GM19099 (cell line): Measurements from ENCODE around the gene OBSCN.

Experiments
- POLR2A ChIP-seq: IDR thresholded peaks from 3 replicates; pipeline ENCODE4 v1.6.1; 2011; ENCODE audit warnings: low read depth; ENCODE audit not compliant: insufficient read length; ENCODE audit errors: extremely low read depth

OBSCN gene

DNA sequence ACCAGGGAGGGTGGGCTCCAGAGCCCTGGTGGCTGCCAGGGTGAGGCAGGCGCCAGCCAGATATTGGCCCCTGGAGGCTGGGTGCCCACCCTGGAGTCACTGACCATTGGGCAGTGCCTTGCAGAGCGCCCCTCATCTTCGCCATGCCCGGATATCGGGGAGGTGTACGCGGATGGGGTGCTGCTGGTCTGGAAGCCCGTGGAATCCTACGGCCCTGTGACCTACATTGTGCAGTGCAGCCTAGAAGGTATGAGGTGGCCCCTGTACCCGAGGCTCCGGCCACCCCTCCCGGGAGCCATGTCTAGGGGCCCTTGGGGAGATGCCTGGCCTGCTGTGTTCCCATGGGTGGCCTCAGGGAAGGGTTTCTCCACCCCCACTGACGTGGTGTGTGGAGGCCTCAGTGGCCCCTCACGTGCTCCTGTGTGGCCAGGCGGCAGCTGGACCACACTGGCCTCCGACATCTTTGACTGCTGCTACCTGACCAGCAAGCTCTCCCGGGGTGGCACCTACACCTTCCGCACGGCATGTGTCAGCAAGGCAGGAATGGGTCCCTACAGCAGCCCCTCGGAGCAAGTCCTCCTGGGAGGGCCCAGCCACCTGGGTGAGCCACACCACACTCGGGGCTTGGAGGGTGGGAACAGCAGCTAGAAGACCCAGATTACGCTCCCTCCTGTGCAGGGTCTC, 167.9 kb downstream of the OBSCN start:
- no peak for TF ChIP-seq POLR2A

DNA sequence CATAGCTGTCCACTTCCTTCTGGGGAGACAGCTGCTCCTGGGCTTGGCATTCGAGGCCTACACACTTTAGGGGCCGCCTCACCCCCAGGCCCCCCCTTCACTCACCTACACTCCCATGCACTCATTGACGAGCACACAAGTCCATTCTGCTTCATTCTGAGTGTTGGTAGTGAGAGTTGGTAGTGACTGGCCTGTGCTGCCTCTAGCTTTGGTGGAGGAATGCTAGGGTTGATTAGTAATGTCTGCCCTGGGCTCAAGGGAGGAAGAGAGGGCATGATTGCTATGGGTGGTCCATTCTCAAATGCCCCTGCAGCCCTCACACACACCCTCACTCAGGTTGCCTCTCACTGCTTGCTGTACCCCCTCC, 168.4 kb downstream of the OBSCN start:
- no peak for TF ChIP-seq POLR2A

DNA sequence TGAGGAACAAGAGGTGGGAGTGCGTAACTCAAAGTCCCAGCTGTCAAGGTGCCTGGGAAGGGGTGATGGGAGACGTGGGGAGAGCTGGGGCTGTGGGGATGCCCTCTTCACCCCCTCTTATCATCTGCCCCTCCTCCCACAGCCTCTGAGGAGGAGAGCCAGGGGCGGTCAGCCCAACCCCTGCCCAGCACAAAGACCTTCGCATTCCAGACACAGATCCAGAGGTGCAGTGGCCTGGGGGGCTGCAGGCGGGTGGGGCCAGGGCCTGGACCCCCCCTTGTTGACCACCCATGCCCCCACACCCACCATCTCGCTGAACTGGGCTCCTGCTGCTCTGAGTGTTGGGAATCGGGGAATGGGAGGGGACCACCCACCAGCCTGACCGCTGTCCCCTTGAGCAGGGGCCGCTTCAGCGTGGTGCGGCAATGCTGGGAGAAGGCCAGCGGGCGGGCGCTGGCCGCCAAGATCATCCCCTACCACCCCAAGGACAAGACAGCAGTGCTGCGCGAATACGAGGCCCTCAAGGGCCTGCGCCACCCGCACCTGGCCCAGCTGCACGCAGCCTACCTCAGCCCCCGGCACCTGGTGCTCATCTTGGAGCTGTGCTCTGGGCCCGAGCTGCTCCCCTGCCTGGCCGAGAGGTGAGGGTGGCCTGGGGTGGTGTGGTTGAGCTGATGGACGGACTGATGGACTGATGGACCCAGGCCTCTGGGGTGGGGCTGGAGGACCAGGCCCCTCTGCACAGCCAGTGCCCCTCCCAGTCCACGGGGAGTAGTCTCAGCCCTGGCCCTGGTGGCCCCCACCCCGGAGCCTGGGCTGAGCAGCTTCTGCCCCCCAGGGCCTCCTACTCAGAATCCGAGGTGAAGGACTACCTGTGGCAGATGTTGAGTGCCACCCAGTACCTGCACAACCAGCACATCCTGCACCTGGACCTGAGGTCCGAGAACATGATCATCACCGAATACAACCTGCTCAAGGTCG, 169.1 kb downstream of the OBSCN start:
- TF ChIP-seq POLR2A: no peak

GRCh38 chr1:228377664-228378089, 169.8 kb downstream of the OBSCN start:
- TF ChIP-seq POLR2A: no peak

DNA sequence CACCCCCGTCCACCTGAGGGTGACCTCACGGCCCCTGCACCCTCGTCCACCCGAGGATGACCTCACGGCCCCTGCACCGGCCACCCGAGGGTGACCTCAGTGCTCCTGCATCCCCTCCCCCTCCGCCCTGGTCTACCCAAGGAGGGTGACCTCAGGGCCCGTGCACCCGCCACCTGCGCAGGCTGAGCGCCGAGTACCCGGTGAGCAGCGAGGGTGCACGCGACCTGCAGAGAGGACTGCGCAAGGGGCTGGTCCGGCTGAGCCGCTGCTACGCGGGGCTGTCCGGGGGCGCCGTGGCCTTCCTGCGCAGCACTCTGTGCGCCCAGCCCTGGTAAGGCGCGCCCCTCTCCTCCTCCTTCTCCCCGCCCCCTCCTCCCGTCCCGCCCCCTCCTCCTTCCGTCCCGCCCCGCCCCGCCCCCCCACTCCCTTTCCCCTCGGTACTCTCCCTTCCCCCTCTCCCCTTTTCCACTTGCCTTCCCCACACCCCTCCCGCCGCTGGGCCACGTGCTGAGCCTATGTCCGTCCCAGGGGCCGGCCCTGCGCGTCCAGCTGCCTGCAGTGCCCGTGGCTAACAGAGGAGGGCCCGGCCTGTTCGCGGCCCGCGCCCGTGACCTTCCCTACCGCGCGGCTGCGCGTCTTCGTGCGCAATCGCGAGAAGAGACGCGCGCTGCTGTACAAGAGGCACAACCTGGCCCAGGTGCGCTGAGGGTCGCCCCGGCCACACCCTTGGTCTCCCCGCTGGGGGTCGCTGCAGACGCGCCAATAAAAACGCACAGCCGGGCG, 170.4 kb downstream of the OBSCN start:
- no peak for TF ChIP-seq POLR2A

DNA sequence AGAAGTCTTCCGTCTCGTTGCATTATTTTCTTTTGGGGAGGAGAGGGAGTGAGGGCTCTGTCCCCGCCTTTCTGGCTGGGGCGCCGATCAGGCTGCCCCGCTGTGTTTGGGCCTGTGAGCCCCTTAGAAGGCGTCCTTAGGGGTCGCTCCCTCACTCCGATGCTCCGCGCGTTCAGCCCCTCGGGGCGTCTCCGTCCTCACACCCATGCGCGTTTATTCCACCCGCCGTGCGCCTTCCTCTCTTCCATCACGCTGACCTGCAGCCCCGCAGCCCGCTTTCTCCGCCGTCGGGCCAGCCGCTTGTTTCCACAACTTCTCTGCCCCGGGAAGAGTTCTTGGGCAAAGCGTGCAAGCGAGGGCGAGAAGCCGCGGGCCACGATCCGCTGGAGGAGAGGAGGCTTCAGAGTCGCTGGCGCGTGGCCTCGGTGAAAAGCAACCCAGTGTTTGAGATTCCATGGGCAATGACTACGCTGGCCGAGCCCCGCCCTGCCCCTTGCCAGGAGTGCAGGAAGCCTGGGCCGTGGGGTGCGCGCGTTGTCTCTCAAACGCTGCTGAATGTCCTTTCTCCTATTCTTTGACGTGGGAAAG, 171.1 kb downstream of the OBSCN start:
- TF ChIP-seq POLR2A: no peak

GRCh38 chr1:228379666-228380065, 171.8 kb downstream of the OBSCN start:
- TF ChIP-seq POLR2A: no peak

DNA sequence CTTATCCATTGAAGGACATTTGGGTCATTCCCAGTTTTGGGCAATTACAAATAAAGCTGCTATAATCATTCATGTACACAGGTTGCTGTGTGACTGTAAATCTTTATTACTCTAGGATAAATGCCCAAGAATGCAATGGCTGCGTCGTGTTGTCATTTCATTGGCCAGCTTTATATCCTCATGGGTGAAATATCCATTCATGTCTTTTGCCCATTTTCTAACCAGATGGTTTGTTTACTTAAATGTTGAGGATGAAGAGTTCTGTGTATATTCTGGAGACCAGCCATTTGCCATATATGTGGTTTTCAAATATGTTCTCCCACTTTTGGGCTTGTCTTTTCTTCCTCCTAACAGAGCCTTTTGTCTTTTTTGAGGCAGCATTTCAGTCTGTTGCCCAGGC, 173.5 kb downstream of the OBSCN start:
- TF ChIP-seq POLR2A: no peak

DNA sequence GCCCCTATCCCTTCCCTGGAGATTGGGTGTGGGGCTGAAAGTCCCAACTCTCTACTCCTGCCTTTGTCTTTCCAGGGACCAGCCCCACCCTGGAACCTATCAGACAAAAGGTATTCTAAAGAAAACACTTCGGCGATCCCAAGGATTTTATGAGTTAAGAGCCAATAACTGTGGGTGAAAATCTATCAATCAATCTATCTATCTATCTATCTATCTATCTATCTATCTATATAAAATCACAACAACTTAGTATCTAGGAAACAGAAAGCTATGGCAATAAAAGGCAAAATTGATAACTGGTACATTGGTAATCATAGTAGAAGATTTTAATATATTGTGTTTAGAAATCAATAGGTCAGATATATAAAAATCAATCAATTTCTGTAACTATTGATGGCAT, 175.9 kb downstream of the OBSCN start:
- TF ChIP-seq POLR2A: no peak

DNA sequence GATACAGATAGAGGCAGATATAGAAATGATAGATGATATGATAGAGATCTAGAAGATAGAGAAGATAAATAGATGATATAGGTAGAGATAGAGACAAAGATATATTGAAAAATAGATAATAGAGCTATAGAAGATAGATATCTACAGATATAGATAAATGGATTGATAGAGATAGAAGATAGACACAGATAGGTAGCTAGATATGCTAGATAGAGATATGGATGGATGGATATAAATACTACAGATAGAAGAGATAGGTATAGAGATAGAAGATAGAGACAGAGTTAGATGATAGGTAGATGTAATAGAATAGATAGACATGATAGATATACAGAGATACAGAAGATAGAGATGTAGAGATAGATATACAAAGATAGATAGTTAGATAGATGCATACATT, 177.4 kb downstream of the OBSCN start:
- TF ChIP-seq POLR2A: no peak

- TF ChIP-seq POLR2A: no peak
These were observed 179.5 kb downstream of the OBSCN start for GRCh38 chr1:228387321-228387720.

- TF ChIP-seq POLR2A: no peak
These were observed 182.8 kb downstream of the OBSCN start for GRCh38 chr1:228390649-228391048.

GRCh38 chr1:228391411-228392020, 183.7 kb downstream of the OBSCN start:
- TF ChIP-seq POLR2A: no peak

DNA sequence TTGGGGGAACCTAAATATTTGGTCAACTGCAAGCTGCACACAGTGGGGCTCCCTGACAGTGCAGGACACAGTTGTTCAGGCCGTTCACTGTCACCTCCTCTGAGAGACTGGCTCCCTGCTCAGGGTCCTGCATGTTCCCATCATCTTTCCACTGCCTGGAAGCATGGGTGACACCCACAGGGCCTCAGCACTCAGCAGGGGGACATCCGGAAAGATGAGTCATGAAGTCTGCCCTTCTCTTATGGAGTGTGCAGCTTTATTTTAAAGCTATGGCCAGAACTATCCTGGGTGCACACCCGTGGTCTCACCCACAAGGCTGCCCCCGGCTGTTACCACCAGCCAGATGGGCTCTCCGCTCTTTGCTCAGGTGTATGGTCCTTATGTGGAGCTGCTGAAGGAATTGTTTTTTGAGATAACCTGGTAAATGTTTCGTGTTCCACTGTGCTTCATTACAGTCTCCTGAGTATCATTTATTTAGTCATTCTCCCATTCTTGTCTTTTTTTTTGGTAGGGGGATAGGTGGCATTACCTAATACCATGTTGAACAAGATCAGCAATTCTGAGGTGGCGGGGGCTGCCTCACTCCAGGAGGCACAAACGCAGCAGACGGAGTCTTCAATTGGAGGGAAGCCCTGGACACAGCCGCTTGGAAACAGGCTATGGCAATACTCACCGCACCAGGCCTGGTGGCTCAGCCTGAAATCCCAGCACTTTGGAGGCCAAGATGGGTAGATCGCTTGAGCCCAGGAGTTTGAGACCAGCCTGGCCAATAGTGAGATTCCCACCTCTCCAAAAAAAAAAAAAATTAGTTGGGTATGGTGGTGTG, 184.5 kb downstream of the OBSCN start:
- no peak for TF ChIP-seq POLR2A
